GM18517 (cell line): ENCODE results near the gene NOC3L.
"Not testable (repeated sequence)": the region's sequence is repeated elsewhere in the genome, so short reads cannot be mapped to it uniquely, and the experiment has no call there.

Experiments used
- ATAC-seq: cut with Tn5 transposase; IDR thresholded peaks from one replicate; pipeline ENCODE4 v1.9.1; 2021; ENCODE audit warnings: mild to moderate bottlenecking, moderate library complexity; ENCODE audit not compliant: unreplicated experiment

Gene NOC3L

DNA sequence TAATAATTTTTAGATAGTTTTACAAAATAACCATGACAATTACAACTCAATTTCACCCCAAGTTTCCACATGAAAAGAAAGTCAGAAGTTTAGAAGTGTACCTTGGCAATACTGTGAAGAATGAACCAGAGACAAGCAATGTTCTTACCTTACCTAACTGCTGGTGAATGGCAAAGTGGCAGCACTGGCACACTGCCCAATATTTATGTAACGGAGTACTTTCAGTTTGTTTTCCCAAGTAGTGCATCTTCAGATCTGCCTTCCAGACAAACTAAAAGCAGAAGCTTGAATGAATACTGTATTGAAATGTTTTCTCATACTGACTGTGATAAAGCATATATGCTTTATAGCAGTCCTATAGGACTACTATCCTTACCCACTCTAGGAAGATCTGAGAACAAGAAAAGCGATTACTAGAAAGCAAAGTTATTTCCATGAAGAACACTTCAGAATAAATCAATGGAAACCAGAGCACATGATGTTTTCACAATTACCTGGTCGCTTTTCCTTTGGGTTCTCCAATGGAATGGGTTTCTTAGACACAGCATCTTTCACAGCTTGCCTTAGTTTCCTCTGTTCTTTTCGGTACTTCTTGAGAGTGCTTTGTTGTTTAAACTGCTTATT, 1.5 kb downstream of the NOC3L start:
- ATAC-seq: no peak

DNA sequence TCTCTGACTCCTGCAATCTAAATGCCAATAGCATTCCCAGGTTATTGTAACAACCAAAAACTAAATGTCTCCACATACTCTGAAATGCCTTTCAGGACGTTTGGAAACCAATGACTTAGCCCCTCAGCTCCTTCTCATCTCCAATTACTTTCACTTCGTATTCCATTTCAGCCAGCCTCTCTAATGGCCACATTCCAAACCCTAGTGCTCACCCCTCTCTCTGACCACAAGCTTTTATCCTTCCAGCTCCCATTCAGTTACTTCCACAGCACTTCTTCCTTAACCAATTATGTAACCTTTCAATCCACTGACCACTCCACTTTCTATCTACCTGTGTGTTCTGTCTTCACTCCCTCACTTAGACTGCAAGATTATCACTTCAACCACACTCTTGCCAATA, 4.3 kb downstream of the NOC3L start:
- no peak for ATAC-seq

DNA sequence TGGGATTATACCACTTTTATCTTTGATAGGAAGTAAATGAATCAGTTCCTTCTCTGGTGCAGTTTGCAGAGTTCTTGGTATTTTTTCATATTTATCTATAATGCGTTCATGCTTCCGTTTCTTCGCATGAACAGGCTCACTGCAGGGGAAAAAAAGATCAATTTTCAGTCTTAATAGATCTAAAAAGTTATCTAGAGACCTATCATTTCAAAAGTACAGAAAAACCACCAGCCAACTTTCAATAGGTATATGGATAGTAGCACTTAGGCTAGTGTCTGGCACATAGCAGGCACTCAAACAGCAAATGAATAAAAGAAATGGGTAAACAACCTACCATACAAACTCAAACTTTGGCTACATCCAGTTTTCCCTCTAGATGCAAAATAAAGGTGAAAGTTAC, 5.5 kb downstream of the NOC3L start:
- ATAC-seq: no peak

GRCh38 chr10:94355841-94356240, 6.9 kb downstream of the NOC3L start:
- no peak for ATAC-seq

GRCh38 chr10:94353336-94353735, 9.4 kb downstream of the NOC3L start:
- ATAC-seq: no peak

GRCh38 chr10:94351089-94351488, 11.7 kb downstream of the NOC3L start:
- ATAC-seq: no peak

GRCh38 chr10:94350500-94350899, 12.2 kb downstream of the NOC3L start:
- not testable (repeated sequence) for ATAC-seq

DNA sequence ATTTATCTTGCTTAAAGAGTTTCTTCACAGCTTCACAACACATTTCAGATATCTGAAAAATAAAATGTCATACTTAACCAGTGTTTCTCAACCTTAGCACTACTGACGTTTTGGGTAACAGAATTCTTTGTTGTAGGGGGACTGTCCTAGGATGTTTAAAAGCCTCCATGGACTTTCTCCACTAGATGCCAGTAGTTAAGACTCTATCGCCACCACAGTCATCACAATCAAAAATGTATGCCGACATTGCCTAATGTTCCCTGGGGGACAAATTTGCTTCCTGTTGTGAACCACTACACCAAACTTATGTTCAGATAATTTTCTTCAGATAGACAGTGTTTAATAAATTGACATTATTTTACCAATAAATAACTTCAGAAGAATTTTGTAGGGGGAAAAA, 13.4 kb downstream of the NOC3L start:
- ATAC-seq: no peak

GRCh38 chr10:94344522-94345122, 18.1 kb downstream of the NOC3L start:
- peak; percentile 96 for ATAC-seq

DNA sequence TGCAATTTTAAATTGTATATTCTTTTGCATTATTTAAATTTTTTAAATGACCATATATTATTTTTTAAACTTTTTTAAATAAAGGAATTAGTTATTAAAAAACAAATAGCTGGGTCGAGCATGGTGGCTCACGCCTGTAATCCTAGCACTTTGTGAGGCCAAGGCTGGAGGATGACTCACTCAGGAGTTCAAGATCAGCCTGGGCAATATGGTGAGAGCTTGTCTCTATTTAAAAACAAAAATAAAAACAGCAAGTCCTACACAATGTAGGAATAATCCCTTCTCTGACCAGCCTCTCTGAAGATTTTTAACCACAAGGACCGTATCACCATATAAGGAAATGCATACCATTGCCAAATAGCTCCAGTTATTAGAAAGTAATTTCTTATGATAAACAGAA, 19.6 kb downstream of the NOC3L start:
- no peak for ATAC-seq

GRCh38 chr10:94334857-94335256, 27.9 kb downstream of the NOC3L start:
- no peak for ATAC-seq

DNA sequence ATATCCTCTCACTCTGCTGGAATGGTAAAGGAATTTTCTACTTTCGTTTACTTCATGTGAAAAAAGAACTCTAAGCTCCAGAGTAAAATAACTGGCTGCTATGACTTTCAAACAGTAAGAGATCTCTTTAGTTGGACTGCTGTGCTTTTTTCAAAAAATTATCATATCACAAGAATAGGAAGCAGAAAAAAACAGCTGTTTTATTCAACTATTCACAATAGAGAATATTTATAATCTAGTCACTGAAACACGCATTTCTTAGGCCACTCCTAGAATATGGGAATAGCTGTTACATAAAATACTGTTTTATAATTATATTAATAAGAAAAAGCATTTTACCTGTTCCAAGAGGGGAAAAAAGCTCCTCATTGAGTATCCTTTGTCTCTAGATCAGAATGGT, 29.7 kb downstream of the NOC3L start:
- ATAC-seq: no peak

- no peak for ATAC-seq
Measured at GRCh38 chr10:94328613-94329012, 34.1 kb downstream of the NOC3L start.

DNA sequence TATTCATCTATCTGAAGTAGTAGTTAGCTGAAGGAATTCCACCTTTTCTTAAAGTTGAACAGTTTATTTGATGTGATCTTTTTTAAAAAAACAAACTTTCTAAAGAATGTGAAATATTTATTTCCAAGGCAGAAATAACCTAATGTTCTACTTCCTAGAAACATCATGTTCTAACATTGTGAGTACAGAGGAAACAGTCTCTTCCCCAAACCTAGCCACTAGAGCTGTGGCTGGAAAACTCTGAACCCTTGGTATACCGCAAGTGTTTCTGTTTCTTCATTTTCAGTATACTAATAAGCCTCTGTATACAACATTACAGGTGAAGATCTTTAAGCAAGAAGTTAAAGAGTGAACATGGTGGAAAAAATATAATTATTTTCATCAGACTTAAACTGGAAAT, 35.1 kb downstream of the NOC3L start:
- ATAC-seq: no peak

DNA sequence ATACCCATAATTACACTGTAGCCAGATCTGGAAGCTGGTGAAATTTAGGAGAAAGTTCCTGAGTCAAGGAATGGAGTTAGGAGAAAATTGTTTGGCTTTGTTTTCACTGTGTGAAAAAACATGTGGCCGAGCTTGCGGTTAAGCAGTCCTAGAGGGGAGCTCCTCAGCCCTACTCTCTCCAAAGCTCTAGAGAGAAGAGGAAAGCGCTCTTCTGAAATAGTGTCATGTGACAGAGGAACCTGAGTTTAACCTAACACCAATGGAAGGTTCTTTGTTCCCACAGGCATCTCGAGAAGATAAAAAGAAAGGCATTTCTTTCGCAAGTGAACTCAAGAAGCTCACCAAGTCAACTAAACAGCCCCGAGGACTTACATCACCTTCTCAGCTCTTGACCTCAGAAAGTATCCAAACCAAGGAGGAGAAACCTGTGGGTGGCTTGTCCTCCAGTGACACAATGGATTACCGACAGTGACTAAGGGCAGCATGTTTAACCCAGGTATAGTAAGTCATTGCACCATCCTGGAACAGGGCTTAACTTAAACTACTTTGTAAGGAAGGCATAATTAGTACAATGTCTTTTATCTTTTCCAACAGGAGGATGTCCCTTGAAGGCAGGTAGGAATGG, 38.0 kb downstream of the NOC3L start:
- ATAC-seq: no peak

GRCh38 chr10:94320285-94320914, 42.3 kb downstream of the NOC3L start:
- ATAC-seq: no peak

GRCh38 chr10:94316560-94316959, 46.2 kb downstream of the NOC3L start:
- no peak for ATAC-seq

GRCh38 chr10:94315975-94316464, 46.7 kb downstream of the NOC3L start:
- ATAC-seq: no peak

DNA sequence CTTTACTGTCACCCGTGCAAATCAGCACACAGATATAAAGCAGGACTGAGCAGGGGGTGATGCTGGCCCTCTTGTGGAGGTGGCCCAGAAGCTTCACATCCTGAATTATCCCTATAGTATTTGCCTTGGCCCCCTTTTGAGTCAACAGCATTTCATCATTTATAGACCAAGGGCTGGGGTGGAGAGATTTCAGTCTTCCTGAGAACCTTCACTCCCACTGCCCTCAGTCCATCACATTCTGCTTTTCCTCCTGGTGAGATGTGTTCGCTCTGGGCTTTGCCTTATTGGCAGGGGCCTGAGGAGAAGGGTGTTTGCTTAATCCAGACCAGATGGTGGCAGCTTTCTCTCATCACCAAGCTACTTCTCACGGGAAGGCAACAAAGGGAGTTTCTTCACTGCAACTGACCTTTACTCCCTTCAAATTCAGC, 47.7 kb downstream of the NOC3L start:
- no peak for ATAC-seq

- no peak for ATAC-seq
Measured at GRCh38 chr10:94310369-94310768, 52.4 kb downstream of the NOC3L start.

DNA sequence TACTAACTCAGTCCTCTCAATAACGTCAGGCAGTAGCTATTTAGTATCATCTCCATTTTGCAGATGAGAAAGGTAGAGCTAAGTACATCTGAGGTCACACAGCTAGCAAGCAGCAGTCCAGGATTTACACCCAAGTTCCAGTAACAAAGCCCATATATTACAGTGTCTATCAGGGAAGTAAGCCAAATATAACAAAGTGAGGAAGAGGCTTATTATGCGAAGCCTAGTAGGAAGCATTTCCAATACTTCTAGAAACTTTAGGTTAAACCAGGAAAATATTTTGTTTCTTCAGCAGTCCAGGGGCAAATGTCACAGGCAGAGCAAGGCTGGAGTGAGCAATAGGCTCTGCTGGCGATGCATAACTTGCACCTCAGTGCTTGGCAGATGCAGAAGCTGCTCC, 53.9 kb downstream of the NOC3L start:
- no peak for ATAC-seq

DNA sequence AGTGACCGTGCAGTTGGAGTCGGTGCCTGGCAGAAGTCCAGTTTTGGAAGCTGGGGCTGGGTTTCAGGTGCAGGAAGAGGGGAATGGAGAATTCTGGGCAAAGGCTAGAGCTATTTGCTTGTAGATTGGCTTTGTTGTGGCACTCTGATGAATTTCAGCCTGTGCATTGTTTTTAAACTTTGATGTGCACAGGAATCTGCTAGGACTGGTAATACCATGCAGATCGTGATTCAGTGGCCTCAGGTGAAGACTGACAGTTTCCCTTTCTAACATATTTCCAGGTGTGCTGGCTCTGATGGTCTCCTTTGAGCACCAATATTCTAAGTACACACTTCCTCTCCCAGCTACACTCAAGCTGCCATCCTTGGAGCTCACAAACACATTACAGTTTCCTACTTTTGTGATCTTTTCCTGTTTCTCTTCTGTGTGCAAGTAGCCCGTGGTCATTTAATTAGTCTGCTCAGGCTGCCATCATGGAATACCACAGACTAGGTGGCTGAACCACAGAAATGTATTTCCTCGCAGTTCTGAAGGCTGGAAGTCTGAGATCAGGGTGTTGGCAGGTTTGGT, 55.6 kb downstream of the NOC3L start:
- no peak for ATAC-seq
